GM12878 (cell line): ENCODE data around the gene FAM117B. TPM values are rescaled to one million over a fixed set of nuclear protein-coding genes. Genes with fewer than 3 reads are reported as not detected.
A peak's percentile ranks its signal among the peaks of the same experiment; 100 is the strongest.

Experiments used
- ATAC-seq: fragments of 200-7000 bp; cut with Tn5 transposase; 3 replicates; pipeline ENCODE4 v1.9.1; 2020; ENCODE audit warnings: mild to moderate bottlenecking, moderate library complexity
- BruUV-seq: library from RNA; stranded (reverse); fragments of 400-500 nt; replicated peaks from 2 replicates; lab custom pipeline; 2021; lab: Mats Ljungman, UMichigan
- CTCF ChIA-PET: fragments of 300-600 bp; sonication (Branson Sonifier 250); formaldehyde crosslinking; extraction: SDS; loops from one replicate; lab custom pipeline; 2021; ENCODE audit warnings: inconsistent platforms; lab: Yijun Ruan, JAX
- POLR2A ChIA-PET: fragments of 350-600 bp; formaldehyde crosslinking; extraction: SDS; loops from one replicate; lab custom pipeline; 2021; ENCODE audit warnings: inconsistent platforms; lab: Charles Lee
- RAD21 ChIA-PET: fragments of 300-600 bp; sonication (Branson Sonifier 250); formaldehyde crosslinking; loops from one replicate; lab custom pipeline; 2023; ENCODE audit warnings: antibody characterized with exemption; ENCODE audit not compliant: unreplicated experiment; lab: Charles Lee
- SMC1A ChIA-PET: fragments of 300-600 bp; sonication (Branson Sonifier 250); formaldehyde crosslinking; loops from one replicate; lab custom pipeline; 2023; ENCODE audit not compliant: unreplicated experiment, uncharacterized antibody; lab: Charles Lee
- DNase-seq: peaks from one replicate; pipeline ENCODE4 v3.0.0-alpha.2; 2011; ENCODE audit warnings: low read depth, low spot score
- FAIRE-seq: peaks from 3 replicates; lab custom pipeline; 2011; peaks lifted over from hg19 to GRCh38; lab: Jason Lieb, UNC
- H2AFZ ChIP-seq: 2 replicates; pipeline ENCODE4 v1.6.0; 2011; ENCODE audit warnings: low read depth, low read length, control low read depth; ENCODE audit not compliant: control insufficient read depth
- H3K27ac ChIP-seq: 2 replicates; pipeline ENCODE4 v1.5.1; 2011; ENCODE audit warnings: control low read depth; ENCODE audit not compliant: control insufficient read depth, insufficient read depth
- H3K27me3 ChIP-seq, 2 experiments: replicated peaks in 1 of 2; 2 replicates each; pipeline versions ENCODE4 v1.6.0 to v1.6.1; 2011; ENCODE audit warnings: low read length in 1 of 2; ENCODE audit not compliant: control insufficient read depth in 2 of 2, insufficient read depth in 2 of 2
- H3K36me3 ChIP-seq, 2 experiments: 2 replicates each; pipeline ENCODE4 v1.5.1; 2011; ENCODE audit warnings: low read length in 1 of 2; ENCODE audit not compliant: control insufficient read depth in 2 of 2, insufficient read depth in 2 of 2
- H3K4me1 ChIP-seq: 2 replicates; pipeline ENCODE4 v1.6.1; 2011; ENCODE audit warnings: mild to moderate bottlenecking, low read length, moderate library complexity, mixed read lengths; ENCODE audit not compliant: control insufficient read depth, insufficient read depth
- H3K4me2 ChIP-seq: 2 replicates; pipeline ENCODE4 v1.6.0; 2011; ENCODE audit warnings: control low read depth; ENCODE audit not compliant: control insufficient read depth, insufficient read depth
- H3K4me3 ChIP-seq: fragments of 200-600 bp; sonication (generic); 2 replicates; pipeline ENCODE4 v1.5.1; 2016
- H3K79me2 ChIP-seq: 2 replicates; pipeline ENCODE4 v1.6.0; 2011; ENCODE audit warnings: low read length; ENCODE audit not compliant: control insufficient read depth, insufficient read depth
- H3K9ac ChIP-seq: 2 replicates; pipeline ENCODE4 v1.8.0; 2011; ENCODE audit warnings: low read length, control low read depth, mixed read lengths; ENCODE audit not compliant: control insufficient read depth, insufficient read depth
- H3K9me3 ChIP-seq: replicated peaks from 3 replicates; pipeline ENCODE4 v1.5.1; 2011; ENCODE audit warnings: mild to moderate bottlenecking, low read length; ENCODE audit not compliant: control insufficient read depth, insufficient read depth
- H4K20me1 ChIP-seq: 2 replicates; pipeline ENCODE4 v1.6.0; 2011; ENCODE audit not compliant: control insufficient read depth, insufficient read depth
- ASH2L ChIP-seq: fragments of 300-600, 200-600 bp; sonication (generic); IDR thresholded peaks from 2 replicates; pipeline ENCODE4 v1.6.1; 2017; ENCODE audit warnings: low read depth, mild to moderate bottlenecking, borderline replicate concordance
- FOXK2 ChIP-seq: fragments of 450-650 bp; IDR thresholded peaks from 2 replicates; pipeline ENCODE4 v1.6.1; 2017; ENCODE audit warnings: mild to moderate bottlenecking, moderate library complexity
- IKZF1 ChIP-seq: fragments of 450-650 bp; conservative IDR thresholded peaks from 2 replicates; pipeline ENCODE4 v1.6.1; 2017; ENCODE audit warnings: antibody characterized with exemption, mild to moderate bottlenecking
- NRF1 ChIP-seq: conservative IDR thresholded peaks from 2 replicates; pipeline ENCODE4 v1.6.1; 2011; ENCODE audit warnings: mild to moderate bottlenecking, low read depth, low read length, improper control_type of control experiment
- POLR2AphosphoS2 ChIP-seq: IDR thresholded peaks from 2 replicates; pipeline ENCODE4 v1.6.1; 2011; ENCODE audit warnings: low read depth, mild to moderate bottlenecking, low read length, improper control_type of control experiment, moderate library complexity
- RAD51 ChIP-seq: fragments of 450-650 bp; IDR thresholded peaks from 2 replicates; pipeline ENCODE4 v1.6.1; 2016; ENCODE audit warnings: moderate library complexity, mild to moderate bottlenecking, inconsistent platforms
- RCOR1 ChIP-seq: conservative IDR thresholded peaks from 2 replicates; pipeline ENCODE4 v1.6.1; 2012; ENCODE audit warnings: low read depth, low read length, improper control_type of control experiment
- RUNX3 ChIP-seq: IDR thresholded peaks from 2 replicates; pipeline ENCODE4 v1.6.1; 2012; ENCODE audit warnings: low read length, inconsistent platforms
- SMAD1 ChIP-seq: fragments of 450-650 bp; IDR thresholded peaks from 2 replicates; pipeline ENCODE4 v1.6.1; 2018; ENCODE audit warnings: mild to moderate bottlenecking, low read depth; ENCODE audit not compliant: partially characterized antibody
- ZNF217 ChIP-seq: fragments of 450-650 bp; IDR thresholded peaks from 2 replicates; pipeline ENCODE4 v1.6.1; 2017; ENCODE audit warnings: antibody characterized with exemption, mild to moderate bottlenecking
- WGBS: methylation state at CpG from one replicate; pipeline ENCODE4 v1.1.6; 2016; ENCODE audit warnings: low lambda C conversion rate; ENCODE audit not compliant: insufficient replicate concordance, insufficient coverage; ENCODE audit errors: missing lambda C conversion rate; 5-methylcytosine and 5-hydroxymethylcytosine counted together
- in situ Hi-C: fragments of 300-500 bp; cut with MboI; formaldehyde crosslinking; loops from 9 replicates; pipeline ENCODE4 v1.14.3; 2018; ENCODE audit warnings: mixed read lengths
- intact Hi-C: fragments of 100-400 bp; cut with micrococcal nuclease; formaldehyde crosslinking; loops from one replicate; pipeline ENCODE4 v1.14.2; 2022; ENCODE audit not compliant: unreplicated experiment
- polyA plus RNA-seq, 11 experiments: library from polyadenylated mRNA; depleted of rRNA in 4 of 11; unstranded in 6 of 11; stranded (reverse) in 5 of 11; fragments of >200 nt; fragmentation: Nextera tagmentation in 4 of 11; fragmentation: Illumina TruSeq in 1 of 11; extraction: Ambion mirVana in 4 of 11; extraction: Trizol in 1 of 11; gene quantifications; 1 replicate in 1 of 11; 2 replicates in 10 of 11; pipeline versions ENCODE4 v1.2.1 to v1.2.3, GENCODE V29; 2011 to 2016; ENCODE audit warnings: inconsistent platforms in 2 of 11, missing spikeins in 2 of 11, low read depth in 1 of 11
- total RNA-seq, 4 experiments: library from RNA; depleted of rRNA in 3 of 4; stranded (reverse); fragments of >200 nt in 3 of 4; fragmentation: Illumina TruSeq in 1 of 4; extraction: Trizol in 1 of 4; gene quantifications; 2 replicates each; pipeline versions ENCODE4 v1.2.1 to v1.2.3, GENCODE V29; 2013 to 2021
- TF ChIP-seq, protein P1 (sequence below): fragments of 450-650 bp; IDR thresholded peaks from 2 replicates; pipeline ENCODE4 v1.6.1; 2017; ENCODE audit warnings: mild to moderate bottlenecking, moderate library complexity
- TF ChIP-seq, protein P2 (sequence below): fragments of 450-650 bp; IDR thresholded peaks from 2 replicates; pipeline ENCODE4 v1.6.1; 2017; ENCODE audit warnings: mild to moderate bottlenecking

The FAM117B gene
- total and polyA plus RNA-seq, 10 of the 15 experiments (the other 5 are each of a cell fraction or from before 2014, with no cell fraction given) = 1.6 to 7.6 (median 4.2) TPM

- Histone ChIP-seq H3K4me2 (peak overlapping the region; percentile 46), H3K27ac (no peak overlapping the region), H3K36me3 (no peaks in the 10 kb centered on the region), H3K4me3 (no peak overlapping the region), H3K9ac (no peak overlapping the region), H3K4me1 (peaks cover 3% of the 10 kb centered on the region), H4K20me1 (no peaks in the 10 kb centered on the region), H3K9me3 (no peaks in the 10 kb centered on the region; the same call in 2 of the 3 replicates), H2AFZ (peak overlapping the region; percentile 82), H3K27me3 (no peaks in the 10 kb centered on the region), H3K79me2 (no peaks in the 10 kb centered on the region)
- ChIA-PET POLR2A (interaction anchor here (0.6 to 1.7 kb wide), 3 partner anchors 12 to 29 kb away, joined by 3 read pairs; no protein-coding TSS in a partner anchor), SMC1A (interaction anchor here (0.6 to 4.6 kb wide), 52 partner anchors 9 to 1227 kb away, joined by 3 to 31 read pairs (median 4); partner anchors contain the start of genes FAM117B and WDR12), RAD21 (interaction anchor here (0.8 to 3.9 kb wide), 24 partner anchors 10 to 527 kb away, joined by 3 to 41 read pairs (median 4); partner anchors contain the start of genes FAM117B and ICA1L), CTCF (interaction anchor here (0.6 to 6.1 kb wide), 57 partner anchors 9 to 1194 kb away, joined by 3 to 52 read pairs (median 5); partner anchors contain the start of genes FAM117B and ICA1L)
- BruUV-seq = no TSS peak
- FAIRE-seq (peak; percentile 78), DNase-seq (peak; percentile 35), ATAC-seq (peak; percentile 99)
- WGBS = 38% methylated on average over 17 of the region's 17 CpGs
- in situ Hi-C loops (loop anchor here (25.0 kb wide), 1 partner anchor 1223 kb away; no protein-coding TSS in a partner anchor), intact Hi-C loops (loop anchor here (1.0 to 5.0 kb wide), 4 partner anchors 45 to 282 kb away; partner anchors contain the start of genes FAM117B and ICA1L)
- no peak for TF ChIP-seq ASH2L
- TF ChIP-seq, protein P1, sequence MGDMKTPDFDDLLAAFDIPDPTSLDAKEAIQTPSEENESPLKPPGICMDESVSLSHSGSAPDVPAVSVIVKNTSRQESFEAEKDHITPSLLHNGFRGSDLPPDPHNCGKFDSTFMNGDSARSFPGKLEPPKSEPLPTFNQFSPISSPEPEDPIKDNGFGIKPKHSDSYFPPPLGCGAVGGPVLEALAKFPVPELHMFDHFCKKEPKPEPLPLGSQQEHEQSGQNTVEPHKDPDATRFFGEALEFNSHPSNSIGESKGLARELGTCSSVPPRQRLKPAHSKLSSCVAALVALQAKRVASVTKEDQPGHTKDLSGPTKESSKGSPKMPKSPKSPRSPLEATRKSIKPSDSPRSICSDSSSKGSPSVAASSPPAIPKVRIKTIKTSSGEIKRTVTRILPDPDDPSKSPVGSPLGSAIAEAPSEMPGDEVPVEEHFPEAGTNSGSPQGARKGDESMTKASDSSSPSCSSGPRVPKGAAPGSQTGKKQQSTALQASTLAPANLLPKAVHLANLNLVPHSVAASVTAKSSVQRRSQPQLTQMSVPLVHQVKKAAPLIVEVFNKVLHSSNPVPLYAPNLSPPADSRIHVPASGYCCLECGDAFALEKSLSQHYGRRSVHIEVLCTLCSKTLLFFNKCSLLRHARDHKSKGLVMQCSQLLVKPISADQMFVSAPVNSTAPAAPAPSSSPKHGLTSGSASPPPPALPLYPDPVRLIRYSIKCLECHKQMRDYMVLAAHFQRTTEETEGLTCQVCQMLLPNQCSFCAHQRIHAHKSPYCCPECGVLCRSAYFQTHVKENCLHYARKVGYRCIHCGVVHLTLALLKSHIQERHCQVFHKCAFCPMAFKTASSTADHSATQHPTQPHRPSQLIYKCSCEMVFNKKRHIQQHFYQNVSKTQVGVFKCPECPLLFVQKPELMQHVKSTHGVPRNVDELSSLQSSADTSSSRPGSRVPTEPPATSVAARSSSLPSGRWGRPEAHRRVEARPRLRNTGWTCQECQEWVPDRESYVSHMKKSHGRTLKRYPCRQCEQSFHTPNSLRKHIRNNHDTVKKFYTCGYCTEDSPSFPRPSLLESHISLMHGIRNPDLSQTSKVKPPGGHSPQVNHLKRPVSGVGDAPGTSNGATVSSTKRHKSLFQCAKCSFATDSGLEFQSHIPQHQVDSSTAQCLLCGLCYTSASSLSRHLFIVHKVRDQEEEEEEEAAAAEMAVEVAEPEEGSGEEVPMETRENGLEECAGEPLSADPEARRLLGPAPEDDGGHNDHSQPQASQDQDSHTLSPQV = no peak
- peak; percentile 37; the same call in 1 of the 2 replicates for TF ChIP-seq RUNX3
- TF ChIP-seq RAD51 = no peak
- TF ChIP-seq ZNF217 = no peak
- TF ChIP-seq SMAD1 = no peak
- no peak for TF ChIP-seq NRF1
- TF ChIP-seq IKZF1 = no peak
- no peak for TF ChIP-seq POLR2AphosphoS2
- no peak for TF ChIP-seq RCOR1
- TF ChIP-seq FOXK2 = no peak
- TF ChIP-seq, protein P2, sequence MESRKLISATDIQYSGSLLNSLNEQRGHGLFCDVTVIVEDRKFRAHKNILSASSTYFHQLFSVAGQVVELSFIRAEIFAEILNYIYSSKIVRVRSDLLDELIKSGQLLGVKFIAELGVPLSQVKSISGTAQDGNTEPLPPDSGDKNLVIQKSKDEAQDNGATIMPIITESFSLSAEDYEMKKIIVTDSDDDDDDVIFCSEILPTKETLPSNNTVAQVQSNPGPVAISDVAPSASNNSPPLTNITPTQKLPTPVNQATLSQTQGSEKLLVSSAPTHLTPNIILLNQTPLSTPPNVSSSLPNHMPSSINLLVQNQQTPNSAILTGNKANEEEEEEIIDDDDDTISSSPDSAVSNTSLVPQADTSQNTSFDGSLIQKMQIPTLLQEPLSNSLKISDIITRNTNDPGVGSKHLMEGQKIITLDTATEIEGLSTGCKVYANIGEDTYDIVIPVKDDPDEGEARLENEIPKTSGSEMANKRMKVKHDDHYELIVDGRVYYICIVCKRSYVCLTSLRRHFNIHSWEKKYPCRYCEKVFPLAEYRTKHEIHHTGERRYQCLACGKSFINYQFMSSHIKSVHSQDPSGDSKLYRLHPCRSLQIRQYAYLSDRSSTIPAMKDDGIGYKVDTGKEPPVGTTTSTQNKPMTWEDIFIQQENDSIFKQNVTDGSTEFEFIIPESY = no peak
Measured at GRCh38 chr2:202588647-202589581, 45.9 kb upstream of the FAM117B start.
